ENCODE results near the gene PMM1.

The PMM1 gene

GRCh38 chr22:41571786-41572185 is 17.9 kb downstream of the PMM1 start:
- Mint-ChIP-seq H3K4me1 (peaks cover 19% of the 10 kb centered on the region), H3K4me3 (no peak overlapping the region), H3K27me3 (ENCODE audit: low read depth, poor library complexity) (peaks cover 8% of the 10 kb centered on the region), H3K36me3 (ENCODE audit: low read depth) (no peaks in the 10 kb centered on the region), H3K9me3 (no peaks in the 10 kb centered on the region), H3K27ac (no peak overlapping the region)
- DNase-seq, result no peak
- no peak for TF ChIP-seq CTCF (IDR thresholded peaks at IDR 0.05)

GRCh38 chr22:41570221-41570620 is 19.4 kb downstream of the PMM1 start:
- Mint-ChIP-seq H3K9me3 (no peaks in the 10 kb centered on the region), H3K4me1 (peaks cover 17% of the 10 kb centered on the region), H3K36me3 (ENCODE audit: low read depth) (no peaks in the 10 kb centered on the region), H3K27me3 (ENCODE audit: low read depth, poor library complexity) (peaks cover 8% of the 10 kb centered on the region), H3K27ac (no peak overlapping the region), H3K4me3 (no peak overlapping the region)
- no peak for TF ChIP-seq CTCF (IDR thresholded peaks at IDR 0.05)
- no peak for DNase-seq

GRCh38 chr22:41568811-41569210 is 20.8 kb downstream of the PMM1 start:
- Mint-ChIP-seq H3K27ac (peak overlapping the region; percentile 92), H3K27me3 (ENCODE audit: low read depth, poor library complexity) (peaks cover 12% of the 10 kb centered on the region), H3K36me3 (ENCODE audit: low read depth) (no peaks in the 10 kb centered on the region), H3K4me1 (peaks cover 17% of the 10 kb centered on the region), H3K4me3 (peak overlapping the region; percentile 40), H3K9me3 (no peaks in the 10 kb centered on the region)
- no peak for TF ChIP-seq CTCF (IDR thresholded peaks at IDR 0.05)
- DNase-seq, result no peak

GRCh38 chr22:41567512-41567768 is 22.2 kb downstream of the PMM1 start:
- Mint-ChIP-seq H3K4me3 (no peak overlapping the region), H3K27me3 (ENCODE audit: low read depth, poor library complexity) (peaks cover 17% of the 10 kb centered on the region), H3K27ac (no peak overlapping the region), H3K36me3 (ENCODE audit: low read depth) (no peaks in the 10 kb centered on the region), H3K9me3 (no peaks in the 10 kb centered on the region), H3K4me1 (peaks cover 22% of the 10 kb centered on the region)
- no peak for TF ChIP-seq CTCF (IDR thresholded peaks at IDR 0.05)
- no peak for DNase-seq

GRCh38 chr22:41565403-41566054 is 24.1 kb downstream of the PMM1 start:
- no peak for TF ChIP-seq CTCF (IDR thresholded peaks at IDR 0.05)
- Mint-ChIP-seq H3K4me1 (peaks cover 41% of the 10 kb centered on the region), H3K4me3 (no peak overlapping the region), H3K36me3 (ENCODE audit: low read depth) (no peaks in the 10 kb centered on the region), H3K9me3 (no peaks in the 10 kb centered on the region), H3K27me3 (ENCODE audit: low read depth, poor library complexity) (peaks cover 20% of the 10 kb centered on the region), H3K27ac (peak overlapping the region; percentile 57)
- DNase-seq, result no peak

GRCh38 chr22:41564563-41564962 is 25.1 kb downstream of the PMM1 start:
- H3K36me3 Mint-ChIP-seq (ENCODE audit: low read depth), result no peaks in the 10 kb centered on the region
- no peaks in the 10 kb centered on the region for H3K9me3 Mint-ChIP-seq
- TF ChIP-seq CTCF (IDR thresholded peaks at IDR 0.05), result no peak
- H3K4me3 Mint-ChIP-seq, result no peak overlapping the region
- H3K27me3 Mint-ChIP-seq (ENCODE audit: low read depth, poor library complexity), result peaks cover 20% of the 10 kb centered on the region
- no peak for DNase-seq
- H3K4me1 Mint-ChIP-seq, result peaks cover 51% of the 10 kb centered on the region
- no peak overlapping the region for H3K27ac Mint-ChIP-seq

Data from nephron progenitor cell (in vitro differentiated cells).